Ovary (tissue), 9 donors: ENCODE measurements around the gene TPCN2. TPM values are rescaled to one million over a fixed set of nuclear protein-coding genes. Genes with fewer than 3 reads are reported as not detected.

Experiments
- DNase-seq, 5 donors: peaks; one replicate each; pipeline ENCODE4 v3.0.0-alpha.2; 2019 to 2020
- H3K27ac ChIP-seq, 2 donors: fragments of 200-600 bp; one replicate each; pipeline versions ENCODE4 v1.5.1 to v1.8.0; 2019 to 2022
- H3K27me3 ChIP-seq: fragments of 200-600 bp; one replicate; pipeline ENCODE4 v1.8.0; 2022
- H3K36me3 ChIP-seq: fragments of 200-600 bp; sonication (generic); one replicate; pipeline ENCODE4 v1.5.1; 2019
- H3K4me1 ChIP-seq: one replicate; pipeline ENCODE4 v1.8.1; 2013; ENCODE audit warnings: mild to moderate bottlenecking, moderate library complexity; ENCODE audit not compliant: insufficient read depth
- H3K4me3 ChIP-seq: fragments of 200-600 bp; sonication (generic); one replicate; pipeline ENCODE4 v1.5.1; 2017
- H3K9me3 ChIP-seq, 2 donors: fragments of 200-600 bp in 1 of 2; sonication (generic) in 1 of 2; one replicate each; pipeline versions ENCODE4 v1.5.1 to v1.8.1; 2013 to 2019; ENCODE audit warnings: mild to moderate bottlenecking in 1 of 2, moderate library complexity in 1 of 2
- CTCF ChIP-seq, 3 donors: fragments of 450-650 bp in 2 of 3; fragments of 200-600 bp in 1 of 3; IDR thresholded peaks; one replicate each; pipeline versions ENCODE4 v1.5.1 to v1.8.0; 2016 to 2022; ENCODE audit warnings: antibody characterized with exemption in 3 of 3, mild to moderate bottlenecking in 1 of 3
- EP300 ChIP-seq: sonication (generic); formaldehyde crosslinking; IDR thresholded peaks from one replicate; pipeline ENCODE4 v1.6.1; 2017; ENCODE audit warnings: antibody characterized with exemption
- POLR2A ChIP-seq: fragments of 450-650 bp; IDR thresholded peaks from one replicate; pipeline ENCODE4 v1.6.1; 2017; ENCODE audit warnings: antibody characterized with exemption, mild to moderate bottlenecking, moderate library complexity
- WGBS, 3 donors: extraction: QIAGEN DNeasy Blood & Tissue Kit in 1 of 3; methylation state at CpG; one replicate each; pipeline versions ENCODE4 v1.1.5 to v1.1.7; 2013 to 2017; 5-methylcytosine and 5-hydroxymethylcytosine counted together
- intact Hi-C, 4 donors: fragments of 100-400 bp; cut with DNase I; formaldehyde crosslinking; loops; one replicate each; pipeline versions ENCODE4 v1.11.0 to v1.15.1; 2022 to 2023
- polyA plus RNA-seq, 2 donors: library from polyadenylated mRNA; stranded (reverse); fragments of 200-250 nt in 1 of 2; fragments of 350-450 nt in 1 of 2; fragmentation: Illumina TruSeq in 1 of 2; extraction: RNeasy Lipid Tissue Mini Kit (QIAGEN cat#74804) in 1 of 2; gene quantifications; one replicate each; pipeline ENCODE4 v1.2.3, GENCODE V29; 2013 to 2014
- total RNA-seq, 7 donors: library from RNA; depleted of rRNA in 2 of 7; stranded (reverse); fragments of >200 nt in 2 of 7; fragmentation: NEBNext Ultra II Directional in 3 of 7; extraction: Animal tissue kit (Norgen Biotek cat#: 25700) in 3 of 7; gene quantifications; one replicate each; pipeline versions ENCODE4 v1.1.0 to v1.2.4, GENCODE V29; 2016 to 2023
- donor health status: DM: no; HTN: no; CAD: no; lungs with moderate emphysema.
- donor health status: DM: no; HTN: no; CAD: no.
- donor health status: Bipolar disorder and iron deficiency.
- donor health status: DM: yes; HTN: yes; CAD: no.
- donor health status: DM: no; HTN: no; CAD: no.
- donor health status: DM: yes; HTN: yes; CAD: no.

Gene TPCN2
- total and polyA plus RNA-seq, 9 donors = 6.5 to 35.7 (median 23.3) TPM

- H3K36me3 ChIP-seq = no peaks in the 10 kb centered on the region
- H3K4me1 ChIP-seq = peaks cover 6% of the 10 kb centered on the region
- no peaks in the 10 kb centered on the region for H3K27me3 ChIP-seq
- no peak overlapping the region for H3K4me3 ChIP-seq
- no peak for DNase-seq
- WGBS, 3 donors = 81 to 88% (median 83%) methylated on average over 16 to 22 of the region's 22 CpGs
- intact Hi-C loops = loop anchor here in 1 of 4 donors (10.0 kb wide), 1 partner anchor 131 kb away; no protein-coding TSS in a partner anchor
- H3K27ac ChIP-seq = no peak overlapping the region
- TF ChIP-seq POLR2A = no peak
- TF ChIP-seq EP300 = no peak
- no peak for TF ChIP-seq CTCF (IDR thresholded peaks at IDR 0.05)
- H3K9me3 ChIP-seq = no peaks in the 10 kb centered on the region
Measured at GRCh38 chr11:69055598-69056516, 7.1 kb downstream of the TPCN2 start.

- intact Hi-C loops = loop anchor here in 1 of 4 donors (10.0 kb wide), 1 partner anchor 132 kb away; no protein-coding TSS in a partner anchor
- TF ChIP-seq POLR2A (no peak), CTCF (IDR thresholded peaks at IDR 0.05) (no peak), EP300 (no peak)
- no peaks in the 10 kb centered on the region for H3K27me3 ChIP-seq
- H3K27ac ChIP-seq = no peak overlapping the region
- 87 to 95% (median 91%) methylated on average over 15 of the region's 15 CpGs for WGBS, 3 donors
- H3K4me3 ChIP-seq = no peak overlapping the region
- no peaks in the 10 kb centered on the region for H3K36me3 ChIP-seq
- H3K4me1 ChIP-seq = no peaks in the 10 kb centered on the region
- no peak for DNase-seq
- no peaks in the 10 kb centered on the region for H3K9me3 ChIP-seq
Measured at GRCh38 chr11:69057236-69057635, 8.5 kb downstream of the TPCN2 start.

- H3K4me3 ChIP-seq = no peak overlapping the region
- H3K36me3 ChIP-seq = no peaks in the 10 kb centered on the region
- WGBS, 3 donors = 85 to 92% (median 89%) methylated on average over 13 to 14 of the region's 14 CpGs
- no peaks in the 10 kb centered on the region for H3K9me3 ChIP-seq
- H3K27me3 ChIP-seq = no peaks in the 10 kb centered on the region
- no peak overlapping the region for H3K27ac ChIP-seq
- no peak for TF ChIP-seq EP300
- no peak for TF ChIP-seq CTCF (IDR thresholded peaks at IDR 0.05)
- no peak for TF ChIP-seq POLR2A
- no peak for DNase-seq
- intact Hi-C loops = loop anchor here in 1 of 4 donors (10.0 kb wide), 1 partner anchor 133 kb away; no protein-coding TSS in a partner anchor
- H3K4me1 ChIP-seq = no peaks in the 10 kb centered on the region
Measured at GRCh38 chr11:69057801-69058200, 9.1 kb downstream of the TPCN2 start.

- 79 to 89% (median 85%) methylated on average over 23 of the region's 23 CpGs for WGBS, 3 donors
- no peak for DNase-seq
- H3K36me3 ChIP-seq = no peaks in the 10 kb centered on the region
- H3K27me3 ChIP-seq = no peaks in the 10 kb centered on the region
- TF ChIP-seq EP300 (no peak), POLR2A (no peak)
- intact Hi-C loops = loop anchor here in 1 of 4 donors (10.0 kb wide), 1 partner anchor 134 kb away; no protein-coding TSS in a partner anchor
- no peak overlapping the region for H3K27ac ChIP-seq
- H3K9me3 ChIP-seq = no peaks in the 10 kb centered on the region
- H3K4me1 ChIP-seq = no peaks in the 10 kb centered on the region
- no peak overlapping the region for H3K4me3 ChIP-seq
Measured at GRCh38 chr11:69058511-69059270, 10.0 kb downstream of the TPCN2 start.
